Panc1 (cell line): Measurements from ENCODE around the gene MLEC. TPM values are rescaled to one million over a fixed set of nuclear protein-coding genes. Genes with fewer than 3 reads are reported as not detected.

Experiments used
- ATAC-seq: fragments of 200-7000 bp; cut with Tn5 transposase; 2 replicates; pipeline ENCODE4 v1.9.1; 2020; ENCODE audit warnings: mild to moderate bottlenecking, moderate library complexity
- BruUV-seq: library from RNA; stranded (reverse); fragments of 400-500 nt; replicated peaks from 2 replicates; lab custom pipeline; 2021; lab: Mats Ljungman, UMichigan
- CTCF ChIA-PET: fragments of 300-600 bp; sonication (Branson Sonifier 250); formaldehyde crosslinking; loops from one replicate; lab custom pipeline; 2022; ENCODE audit warnings: antibody characterized with exemption; lab: Charles Lee
- POLR2A ChIA-PET: fragments of 300-600 bp; sonication (Branson Sonifier 250); formaldehyde crosslinking; loops from one replicate; lab custom pipeline; 2022; ENCODE audit warnings: antibody characterized with exemption; lab: Charles Lee
- DNase-seq: peaks from one replicate; pipeline ENCODE4 v3.0.0-alpha.2; 2010; ENCODE audit warnings: low read depth, low spot score
- H3K27ac ChIP-seq: 2 replicates; pipeline ENCODE4 v1.5.1; 2011; ENCODE audit warnings: mild to moderate bottlenecking, low read length, inconsistent platforms
- H3K27me3 ChIP-seq: fragments of 200-500 bp; sonication (Bioruptor generic); 2 replicates; pipeline ENCODE4 v1.6.0; 2014; ENCODE audit warnings: low read length, inconsistent platforms; ENCODE audit not compliant: control insufficient read depth, insufficient read depth
- H3K36me3 ChIP-seq: fragments of 200-500 bp; sonication (Bioruptor generic); 2 replicates; pipeline ENCODE4 v1.5.1; 2014; ENCODE audit warnings: inconsistent platforms, mild to moderate bottlenecking, low read length, moderate library complexity; ENCODE audit not compliant: control insufficient read depth, insufficient read depth
- H3K4me1 ChIP-seq: 2 replicates; pipeline ENCODE4 v1.5.1; 2011; ENCODE audit warnings: inconsistent platforms, mild to moderate bottlenecking, low read length, moderate library complexity; ENCODE audit not compliant: control insufficient read depth, insufficient read depth
- H3K4me3 ChIP-seq, 2 experiments: 2 replicates each; pipeline ENCODE4 v1.5.1; 2011 to 2012; ENCODE audit warnings: low read depth in 2 of 2, low read length in 2 of 2, mild to moderate bottlenecking in 2 of 2, inconsistent platforms in 1 of 2, moderate library complexity in 1 of 2
- H3K9me3 ChIP-seq: fragments of 200-500 bp; sonication (Bioruptor generic); 2 replicates; pipeline ENCODE4 v1.5.1; 2014; ENCODE audit warnings: low read depth, mild to moderate bottlenecking, inconsistent platforms, low read length, moderate library complexity; ENCODE audit not compliant: control insufficient read depth, insufficient read depth
- POLR2AphosphoS5 ChIP-seq: IDR thresholded peaks from 2 replicates; pipeline ENCODE4 v1.6.1; 2012; ENCODE audit warnings: mild to moderate bottlenecking, low read depth, low read length, moderate library complexity
- SIN3A ChIP-seq: IDR thresholded peaks from 2 replicates; pipeline ENCODE4 v1.6.1; 2012; ENCODE audit warnings: low read depth, mild to moderate bottlenecking, low read length, moderate library complexity, borderline replicate concordance; ENCODE audit not compliant: insufficient read depth
- TCF7L2 ChIP-seq: IDR thresholded peaks from 2 replicates; pipeline ENCODE4 v1.6.1; 2011; ENCODE audit warnings: mild to moderate bottlenecking, low read depth, low read length, inconsistent platforms
- in situ Hi-C: cut with HindIII; loops from 2 replicates; pipeline ENCODE4 v1.10.0; 2016; ENCODE audit warnings: low sequenced_read_pairs, low pct_unique_long_range_greater_than_20kb
- intact Hi-C: fragments of 100-400 bp; cut with micrococcal nuclease; formaldehyde crosslinking; loops from one replicate; pipeline ENCODE4 v1.10.0; 2022; ENCODE audit not compliant: unreplicated experiment
- total RNA-seq: library from RNA; stranded (reverse); gene quantifications from one replicate; pipeline ENCODE4 v1.2.1, GENCODE V29; 2021; ENCODE audit not compliant: unreplicated experiment
- TF ChIP-seq, protein P1 (sequence below), 2 experiments: IDR thresholded peaks; 2 replicates each; pipeline ENCODE4 v1.6.1; 2011 to 2012; ENCODE audit warnings: low read depth in 2 of 2, control low read depth in 1 of 2, low read length in 1 of 2, mild to moderate bottlenecking in 1 of 2, moderate library complexity in 1 of 2; ENCODE audit not compliant: insufficient read depth in 1 of 2
- TF ChIP-seq, protein P2 (sequence below): fragments of 450-650 bp; IDR thresholded peaks from 2 replicates; pipeline ENCODE4 v1.5.1; 2017; ENCODE audit warnings: mild to moderate bottlenecking

Gene MLEC
- total RNA-seq, 1 experiment from 2014 or later: 171 TPM

DNA sequence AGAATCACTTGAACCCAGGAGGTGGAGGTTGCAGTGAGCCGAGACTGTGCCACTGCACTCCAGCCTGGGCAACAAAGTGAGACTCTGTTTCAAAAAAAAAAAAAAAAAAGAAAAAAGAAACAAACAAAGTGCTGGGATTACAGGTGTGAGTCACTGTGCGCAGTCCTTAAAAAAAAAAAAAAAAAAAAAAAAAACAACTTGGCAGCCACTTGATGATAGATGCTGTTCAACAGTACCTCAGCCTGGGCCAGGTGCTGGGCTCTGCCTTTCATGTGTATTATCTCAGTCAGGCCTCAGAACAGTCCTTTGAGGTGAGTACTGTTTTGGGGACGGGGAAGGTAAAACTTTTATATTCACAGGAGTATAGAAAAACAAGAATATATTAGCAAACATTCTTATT lies 48.2 kb downstream of the MLEC start:
- Histone ChIP-seq H3K4me1 (no peaks in the 10 kb centered on the region), H3K36me3 (no peaks in the 10 kb centered on the region), H3K9me3 (no peaks in the 10 kb centered on the region), H3K27ac (no peak overlapping the region), H3K4me3 (no peak overlapping the region), H3K27me3 (no peaks in the 10 kb centered on the region)
- TF ChIP-seq SIN3A: no peak
- TF ChIP-seq POLR2AphosphoS5: no peak
- TF ChIP-seq, protein P1, sequence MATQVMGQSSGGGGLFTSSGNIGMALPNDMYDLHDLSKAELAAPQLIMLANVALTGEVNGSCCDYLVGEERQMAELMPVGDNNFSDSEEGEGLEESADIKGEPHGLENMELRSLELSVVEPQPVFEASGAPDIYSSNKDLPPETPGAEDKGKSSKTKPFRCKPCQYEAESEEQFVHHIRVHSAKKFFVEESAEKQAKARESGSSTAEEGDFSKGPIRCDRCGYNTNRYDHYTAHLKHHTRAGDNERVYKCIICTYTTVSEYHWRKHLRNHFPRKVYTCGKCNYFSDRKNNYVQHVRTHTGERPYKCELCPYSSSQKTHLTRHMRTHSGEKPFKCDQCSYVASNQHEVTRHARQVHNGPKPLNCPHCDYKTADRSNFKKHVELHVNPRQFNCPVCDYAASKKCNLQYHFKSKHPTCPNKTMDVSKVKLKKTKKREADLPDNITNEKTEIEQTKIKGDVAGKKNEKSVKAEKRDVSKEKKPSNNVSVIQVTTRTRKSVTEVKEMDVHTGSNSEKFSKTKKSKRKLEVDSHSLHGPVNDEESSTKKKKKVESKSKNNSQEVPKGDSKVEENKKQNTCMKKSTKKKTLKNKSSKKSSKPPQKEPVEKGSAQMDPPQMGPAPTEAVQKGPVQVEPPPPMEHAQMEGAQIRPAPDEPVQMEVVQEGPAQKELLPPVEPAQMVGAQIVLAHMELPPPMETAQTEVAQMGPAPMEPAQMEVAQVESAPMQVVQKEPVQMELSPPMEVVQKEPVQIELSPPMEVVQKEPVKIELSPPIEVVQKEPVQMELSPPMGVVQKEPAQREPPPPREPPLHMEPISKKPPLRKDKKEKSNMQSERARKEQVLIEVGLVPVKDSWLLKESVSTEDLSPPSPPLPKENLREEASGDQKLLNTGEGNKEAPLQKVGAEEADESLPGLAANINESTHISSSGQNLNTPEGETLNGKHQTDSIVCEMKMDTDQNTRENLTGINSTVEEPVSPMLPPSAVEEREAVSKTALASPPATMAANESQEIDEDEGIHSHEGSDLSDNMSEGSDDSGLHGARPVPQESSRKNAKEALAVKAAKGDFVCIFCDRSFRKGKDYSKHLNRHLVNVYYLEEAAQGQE (IDR thresholded peaks at IDR 0.05; ENCODE audit: insufficient read depth in 1 of 2, low read depth in 2 of 2, low read length in 1 of 2): no peak
- TF ChIP-seq, protein P2, sequence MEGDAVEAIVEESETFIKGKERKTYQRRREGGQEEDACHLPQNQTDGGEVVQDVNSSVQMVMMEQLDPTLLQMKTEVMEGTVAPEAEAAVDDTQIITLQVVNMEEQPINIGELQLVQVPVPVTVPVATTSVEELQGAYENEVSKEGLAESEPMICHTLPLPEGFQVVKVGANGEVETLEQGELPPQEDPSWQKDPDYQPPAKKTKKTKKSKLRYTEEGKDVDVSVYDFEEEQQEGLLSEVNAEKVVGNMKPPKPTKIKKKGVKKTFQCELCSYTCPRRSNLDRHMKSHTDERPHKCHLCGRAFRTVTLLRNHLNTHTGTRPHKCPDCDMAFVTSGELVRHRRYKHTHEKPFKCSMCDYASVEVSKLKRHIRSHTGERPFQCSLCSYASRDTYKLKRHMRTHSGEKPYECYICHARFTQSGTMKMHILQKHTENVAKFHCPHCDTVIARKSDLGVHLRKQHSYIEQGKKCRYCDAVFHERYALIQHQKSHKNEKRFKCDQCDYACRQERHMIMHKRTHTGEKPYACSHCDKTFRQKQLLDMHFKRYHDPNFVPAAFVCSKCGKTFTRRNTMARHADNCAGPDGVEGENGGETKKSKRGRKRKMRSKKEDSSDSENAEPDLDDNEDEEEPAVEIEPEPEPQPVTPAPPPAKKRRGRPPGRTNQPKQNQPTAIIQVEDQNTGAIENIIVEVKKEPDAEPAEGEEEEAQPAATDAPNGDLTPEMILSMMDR: no peak
- TF ChIP-seq TCF7L2: no peak
- intact Hi-C loops (no loop called here), in situ Hi-C loops (no loop called here)
- BruUV-seq: no TSS peak
- ATAC-seq (no peak), DNase-seq (no peak)
- ChIA-PET POLR2A (no interaction called here), CTCF (interaction anchor here (0.7 kb wide), 1 partner anchor 153 kb away, joined by 3 read pairs; no protein-coding TSS in a partner anchor)

DNA sequence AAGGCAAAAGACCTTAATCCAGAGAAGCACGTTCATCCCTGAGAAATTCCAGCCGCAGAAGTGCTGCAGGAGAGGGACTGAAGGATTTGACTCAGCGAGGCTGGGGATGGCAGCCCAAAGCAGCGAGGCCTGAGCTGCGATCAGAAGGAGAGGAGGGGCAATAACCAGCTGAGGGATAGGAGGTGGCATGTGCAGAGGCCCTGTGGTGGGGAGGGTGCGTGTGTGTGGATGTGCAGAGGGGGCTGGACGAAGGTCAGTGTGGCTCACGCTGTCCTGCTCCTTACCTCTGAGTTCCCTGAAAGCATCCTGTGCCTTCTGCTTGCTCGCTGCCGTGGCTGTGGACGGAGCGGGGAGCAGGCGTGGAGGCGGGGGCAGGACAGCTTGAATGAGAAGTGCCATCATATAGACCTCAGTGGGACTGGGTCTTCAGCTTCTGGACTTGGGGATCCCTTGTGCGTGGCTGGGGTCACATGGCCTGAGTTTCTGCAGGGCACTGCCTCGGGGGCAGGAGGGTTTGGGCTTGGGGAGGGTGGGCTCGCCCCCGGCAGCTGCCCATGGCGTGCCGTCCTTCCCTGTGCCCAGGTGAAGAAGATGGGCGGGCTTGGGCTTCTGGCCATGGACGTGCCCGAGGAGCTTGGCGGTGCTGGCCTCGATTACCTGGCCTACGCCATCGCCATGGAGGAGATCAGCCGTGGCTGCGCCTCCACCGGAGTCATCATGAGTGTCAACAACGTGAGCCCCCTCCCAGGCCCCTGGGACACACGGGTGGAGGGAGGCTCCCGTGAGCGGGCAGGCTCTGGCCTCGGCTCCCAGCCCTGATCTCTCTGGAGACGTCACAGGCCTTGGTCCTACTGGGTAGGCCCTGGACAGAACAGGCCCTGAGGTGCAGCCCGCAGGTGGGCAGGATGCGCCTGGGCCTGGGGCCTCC lies 49.7 kb downstream of the MLEC start:
- in situ Hi-C loops: no loop called here
- Histone ChIP-seq H3K36me3 (no peaks in the 10 kb centered on the region), H3K4me1 (no peaks in the 10 kb centered on the region), H3K4me3 (no peak overlapping the region), H3K27ac (no peak overlapping the region), H3K9me3 (no peaks in the 10 kb centered on the region), H3K27me3 (no peaks in the 10 kb centered on the region)
- no peak for DNase-seq
- no TSS peak for BruUV-seq
- POLR2A ChIA-PET: interaction anchor here (0.6 kb wide), 1 partner anchor 177 kb away, joined by 8 read pairs; no protein-coding TSS in a partner anchor
- no peak for ATAC-seq
- intact Hi-C loops: no loop called here
- CTCF ChIA-PET: interaction anchor here (0.5 kb wide), 1 partner anchor 40 kb away, joined by 3 read pairs; no protein-coding TSS in a partner anchor
- TF ChIP-seq, protein P1 (IDR thresholded peaks at IDR 0.05; ENCODE audit: insufficient read depth in 1 of 2, low read depth in 2 of 2, low read length in 1 of 2): no peak
- TF ChIP-seq POLR2AphosphoS5 (no peak), TCF7L2 (no peak), SIN3A (no peak)
- TF ChIP-seq, protein P2: no peak
